ENCODE measurements around the gene MAST3. TPM values are rescaled to one million over a fixed set of nuclear protein-coding genes. Genes with fewer than 3 reads are reported as not detected.

The MAST3 gene
- total and polyA plus RNA-seq, 4 donors = 4.3 to 10.6 (median 6.7) TPM

GRCh38 chr19:18083929-18084684, 13.5 kb upstream of the MAST3 start:
- no peak overlapping the region for H3K27ac ChIP-seq (ENCODE audit: low read depth in 1 of 2, low read length in 2 of 2)
- peaks cover 0 to 2% (median 0%) of the 10 kb centered on the region in 4 donors for H3K4me1 ChIP-seq (ENCODE audit: control insufficient read depth in 4 of 4, insufficient read depth in 4 of 4, low read length in 3 of 4)
- H3K9me3 ChIP-seq (ENCODE audit: control insufficient read depth in 4 of 4, low read length in 3 of 4) = no peaks in the 10 kb centered on the region
- H3K9ac ChIP-seq (ENCODE audit: low read depth in 1 of 2, low read length in 2 of 2) = no peak overlapping the region
- no peak for DNase-seq (ENCODE audit: low spot score)
- TF ChIP-seq HNF4A (conservative IDR thresholded peaks at IDR 0.05) (no peak), RXRA (IDR thresholded peaks at IDR 0.05) (no peak), CTCF (IDR thresholded peaks at IDR 0.05; ENCODE audit: low read depth, low read length, missing input control) (no peak), FOXA1 (IDR thresholded peaks at IDR 0.05) (no peak), MAX (IDR thresholded peaks at IDR 0.05) (no peak), GABPA (IDR thresholded peaks at IDR 0.05 in 1 of 2, conservative IDR thresholded peaks at IDR 0.05 in 1 of 2) (no peak), ATF3 (IDR thresholded peaks at IDR 0.05) (no peak), EGR1 (IDR thresholded peaks at IDR 0.05; ENCODE audit: low read depth in 2 of 2) (no peak), FOXA2 (IDR thresholded peaks at IDR 0.05) (no peak), TAF1 (conservative IDR thresholded peaks at IDR 0.05) (no peak), REST (IDR thresholded peaks at IDR 0.05) (no peak), JUND (IDR thresholded peaks at IDR 0.05) (no peak), NR2F2 (IDR thresholded peaks at IDR 0.05) (no peak), RAD21 (IDR thresholded peaks at IDR 0.05) (no peak)
- no peaks in the 10 kb centered on the region for H3K36me3 ChIP-seq (ENCODE audit: control insufficient read depth in 4 of 4, insufficient read depth in 3 of 4, low read depth in 1 of 4, low read length in 3 of 4)
- no peak overlapping the region for H3K4me3 ChIP-seq (ENCODE audit: low read depth in 1 of 3, low read length in 3 of 3)
- no peaks in the 10 kb centered on the region for H3K27me3 ChIP-seq (ENCODE audit: control insufficient read depth in 4 of 4, insufficient read depth in 4 of 4, low read length in 3 of 4)
- 73% methylated on average over 8 of the region's 8 CpGs for WGBS

GRCh38 chr19:18085702-18086457, 11.7 kb upstream of the MAST3 start:
- Histone ChIP-seq H3K4me1 (ENCODE audit: control insufficient read depth in 4 of 4, insufficient read depth in 4 of 4, low read length in 3 of 4) (peaks cover 0 to 2% (median 0%) of the 10 kb centered on the region in 4 donors), H3K36me3 (ENCODE audit: control insufficient read depth in 4 of 4, insufficient read depth in 3 of 4, low read depth in 1 of 4, low read length in 3 of 4) (no peaks in the 10 kb centered on the region), H3K9me3 (ENCODE audit: control insufficient read depth in 4 of 4, low read length in 3 of 4) (no peaks in the 10 kb centered on the region), H3K4me3 (ENCODE audit: low read depth in 1 of 3, low read length in 3 of 3) (no peak overlapping the region), H3K9ac (ENCODE audit: low read depth in 1 of 2, low read length in 2 of 2) (no peak overlapping the region), H3K27ac (ENCODE audit: low read depth in 1 of 2, low read length in 2 of 2) (no peak overlapping the region), H3K27me3 (ENCODE audit: control insufficient read depth in 4 of 4, insufficient read depth in 4 of 4, low read length in 3 of 4) (no peaks in the 10 kb centered on the region)
- no peak for DNase-seq (ENCODE audit: low spot score)
- WGBS = 90% methylated on average over 8 of the region's 8 CpGs
- TF ChIP-seq CTCF (IDR thresholded peaks at IDR 0.05; ENCODE audit: low read depth, low read length, missing input control) (no peak), RAD21 (IDR thresholded peaks at IDR 0.05) (no peak), GABPA (IDR thresholded peaks at IDR 0.05 in 1 of 2, conservative IDR thresholded peaks at IDR 0.05 in 1 of 2) (no peak), REST (IDR thresholded peaks at IDR 0.05) (no peak), ZBTB33 (IDR thresholded peaks at IDR 0.05) (no peak), HNF4A (conservative IDR thresholded peaks at IDR 0.05) (no peak)

All from liver (tissue), 9 donors.